Naive B cell (primary cell): ENCODE data around the gene ATP1A1. TPM values are rescaled to one million over a fixed set of nuclear protein-coding genes. Genes with fewer than 3 reads are reported as not detected.

ENCODE experiments used
- ATAC-seq, 2 donors: fragments of 150-1000 bp; cut with Tn5 transposase; 2 replicates each; pipeline ENCODE4 v1.10.0; 2021; ENCODE audit warnings: low read depth in 2 of 2, mild to moderate bottlenecking in 2 of 2, moderate library complexity in 2 of 2
- DNase-seq: peaks from one replicate; pipeline ENCODE4 v3.0.0; 2022
- H3K27ac Mint-ChIP-seq, 6 donors: one replicate each; pipeline ENCODE4 v1.8.0; 2020 to 2022; ENCODE audit warnings: mild to moderate bottlenecking in 6 of 6, mixed read lengths in 6 of 6, moderate library complexity in 5 of 6, inconsistent platforms in 2 of 6
- H3K27me3 Mint-ChIP-seq, 3 donors: one replicate each; pipeline ENCODE4 v1.8.0; 2021 to 2022; ENCODE audit warnings: mixed read lengths in 3 of 3, mild to moderate bottlenecking in 1 of 3
- H3K36me3 Mint-ChIP-seq, 2 donors: one replicate each; pipeline ENCODE4 v1.8.0; 2020 to 2022; ENCODE audit warnings: mixed read lengths in 2 of 2, inconsistent platforms in 1 of 2, mild to moderate bottlenecking in 1 of 2
- H3K4me1 Mint-ChIP-seq, 3 donors: one replicate each; pipeline ENCODE4 v1.8.0; 2020 to 2022; ENCODE audit warnings: mixed read lengths in 3 of 3, inconsistent platforms in 1 of 3, mild to moderate bottlenecking in 1 of 3, moderate library complexity in 1 of 3
- H3K4me3 Mint-ChIP-seq, 8 donors: one replicate each; pipeline ENCODE4 v1.8.0; 2020 to 2022; ENCODE audit warnings: mild to moderate bottlenecking in 8 of 8, mixed read lengths in 8 of 8, moderate library complexity in 8 of 8, inconsistent platforms in 2 of 8
- H3K9me3 Mint-ChIP-seq, 7 donors: one replicate each; pipeline ENCODE4 v1.8.0; 2020 to 2022; ENCODE audit warnings: mixed read lengths in 7 of 7, mild to moderate bottlenecking in 5 of 7, inconsistent platforms in 2 of 7, moderate library complexity in 1 of 7
- polyA plus RNA-seq, 6 donors: library from polyadenylated mRNA; unstranded; fragments of 300-500 nt; fragmentation: Illumina TruSeq; gene quantifications; one replicate each; pipeline ENCODE4 v1.2.3, GENCODE V29; 2021; ENCODE audit warnings: low read depth in 6 of 6

ATP1A1 gene
- polyA plus RNA-seq, 6 donors from 2014 or later, result 6.9 to 13.1 (median 10.2) TPM

- Mint-ChIP-seq H3K9me3 (peaks cover 0 to 2% (median 0%) of the 10 kb centered on the region in 7 donors), H3K4me1 (peaks cover 0 to 7% (median 4%) of the 10 kb centered on the region in 3 donors)
These were observed 39.7 kb upstream of the ATP1A1 start for GRCh38 chr1:116333171-116334014.

DNA sequence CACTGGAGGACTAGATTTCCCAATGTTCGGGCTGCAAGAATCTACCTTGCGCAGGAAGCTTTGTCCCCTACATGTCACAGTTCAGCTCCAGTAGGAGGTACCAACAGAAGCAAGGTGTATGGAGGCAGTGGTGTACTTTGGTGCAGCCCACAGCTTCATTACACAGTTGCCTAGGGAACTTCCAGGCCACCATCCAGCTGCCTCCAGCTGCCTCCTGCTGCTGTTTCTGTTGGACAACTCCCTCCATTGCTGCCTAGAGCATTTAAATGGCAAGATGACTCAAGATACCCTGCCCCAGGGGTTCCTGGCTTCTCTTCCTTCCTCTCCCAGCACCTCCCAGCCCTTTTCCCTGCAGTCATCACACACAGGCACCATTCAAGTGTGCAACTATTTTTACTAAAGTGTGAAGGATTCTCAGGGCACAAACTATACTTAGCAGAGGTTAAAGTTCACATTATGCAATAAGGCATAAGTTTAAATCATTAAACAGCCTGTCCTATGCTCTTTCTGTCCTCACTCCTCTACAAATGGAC lies 39.0 kb upstream of the ATP1A1 start:
- peaks cover 0 to 2% (median 0%) of the 10 kb centered on the region in 7 donors for H3K9me3 Mint-ChIP-seq
- H3K4me3 Mint-ChIP-seq, result no peak overlapping the region
- peak overlapping the region in 1 of 6 donors; percentile 47 for H3K27ac Mint-ChIP-seq
- H3K36me3 Mint-ChIP-seq, result no peaks in the 10 kb centered on the region
- ATAC-seq (no peak), DNase-seq (no peak)
- H3K27me3 Mint-ChIP-seq, result peaks cover 22 to 46% (median 44%) of the 10 kb centered on the region in 3 donors
- H3K4me1 Mint-ChIP-seq, result peaks cover 0 to 7% (median 4%) of the 10 kb centered on the region in 3 donors

More at GRCh38 chr1:116333171-116334014, 39.7 kb upstream of the ATP1A1 start:
- Mint-ChIP-seq H3K36me3 (no peaks in the 10 kb centered on the region), H3K27ac (peak overlapping the region in 1 of 6 donors; percentile 47), H3K27me3 (peaks cover 19 to 44% (median 43%) of the 10 kb centered on the region in 3 donors), H3K4me3 (no peak overlapping the region)
- ATAC-seq, result no peak
- no peak for DNase-seq

- ATAC-seq (no peak), DNase-seq (no peak)
- H3K4me3 Mint-ChIP-seq, result no peak overlapping the region
- peaks cover 25 to 56% (median 44%) of the 10 kb centered on the region in 3 donors for H3K27me3 Mint-ChIP-seq
- no peaks in the 10 kb centered on the region for H3K36me3 Mint-ChIP-seq
- H3K9me3 Mint-ChIP-seq, result peaks cover 0 to 2% (median 0%) of the 10 kb centered on the region in 7 donors
- H3K4me1 Mint-ChIP-seq, result peaks cover 0 to 2% (median 0%) of the 10 kb centered on the region in 3 donors
- no peak overlapping the region for H3K27ac Mint-ChIP-seq
These were observed 38.0 kb upstream of the ATP1A1 start for GRCh38 chr1:116334868-116335635.

GRCh38 chr1:116335850-116336624 lies 37.0 kb upstream of the ATP1A1 start:
- H3K4me3 Mint-ChIP-seq, result no peak overlapping the region
- ATAC-seq (no peak), DNase-seq (no peak)
- H3K4me1 Mint-ChIP-seq, result no peaks in the 10 kb centered on the region
- no peaks in the 10 kb centered on the region for H3K36me3 Mint-ChIP-seq
- H3K27ac Mint-ChIP-seq, result no peak overlapping the region
- H3K27me3 Mint-ChIP-seq, result peaks cover 25 to 62% (median 50%) of the 10 kb centered on the region in 3 donors
- peaks cover 0 to 2% (median 0%) of the 10 kb centered on the region in 7 donors for H3K9me3 Mint-ChIP-seq

- DNase-seq (no peak), ATAC-seq (no peak)
- Mint-ChIP-seq H3K27ac (no peak overlapping the region), H3K9me3 (peaks cover 0 to 2% (median 0%) of the 10 kb centered on the region in 7 donors), H3K4me3 (no peak overlapping the region), H3K36me3 (no peaks in the 10 kb centered on the region), H3K27me3 (peaks cover 33 to 62% (median 50%) of the 10 kb centered on the region in 3 donors), H3K4me1 (no peaks in the 10 kb centered on the region)
These were observed 35.6 kb upstream of the ATP1A1 start for GRCh38 chr1:116337398-116337797.

DNA sequence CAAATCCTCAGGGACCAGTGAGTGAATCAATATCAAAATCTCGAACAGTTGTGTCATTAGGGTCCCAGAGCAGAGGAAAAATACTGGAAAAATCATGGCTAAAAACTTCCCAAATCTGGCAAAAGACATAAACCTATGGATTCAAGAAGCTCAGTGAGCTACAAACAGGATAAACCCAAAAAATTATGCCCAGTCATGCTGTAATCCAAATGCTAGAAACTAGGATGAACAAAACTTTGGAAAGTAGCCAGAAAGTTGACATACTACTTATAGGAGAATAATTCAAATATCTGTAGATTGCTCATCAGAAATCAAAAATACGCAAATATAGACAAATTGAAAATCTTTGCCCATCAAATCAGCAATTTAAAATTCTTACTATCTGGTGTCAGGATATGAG lies 34.6 kb upstream of the ATP1A1 start:
- Mint-ChIP-seq H3K4me3 (no peak overlapping the region), H3K36me3 (no peaks in the 10 kb centered on the region), H3K9me3 (peaks cover 0 to 2% (median 0%) of the 10 kb centered on the region in 7 donors), H3K27ac (no peak overlapping the region), H3K27me3 (peaks cover 33 to 62% (median 56%) of the 10 kb centered on the region in 3 donors), H3K4me1 (no peaks in the 10 kb centered on the region)
- no peak for DNase-seq
- no peak for ATAC-seq

GRCh38 chr1:116340506-116341231 lies 32.4 kb upstream of the ATP1A1 start:
- Mint-ChIP-seq H3K27ac (no peak overlapping the region), H3K9me3 (peaks cover 0 to 2% (median 0%) of the 10 kb centered on the region in 7 donors), H3K4me1 (no peaks in the 10 kb centered on the region), H3K4me3 (no peak overlapping the region), H3K36me3 (no peaks in the 10 kb centered on the region), H3K27me3 (peaks cover 45 to 55% (median 51%) of the 10 kb centered on the region in 3 donors)
- DNase-seq, result no peak
- ATAC-seq, result no peak

DNA sequence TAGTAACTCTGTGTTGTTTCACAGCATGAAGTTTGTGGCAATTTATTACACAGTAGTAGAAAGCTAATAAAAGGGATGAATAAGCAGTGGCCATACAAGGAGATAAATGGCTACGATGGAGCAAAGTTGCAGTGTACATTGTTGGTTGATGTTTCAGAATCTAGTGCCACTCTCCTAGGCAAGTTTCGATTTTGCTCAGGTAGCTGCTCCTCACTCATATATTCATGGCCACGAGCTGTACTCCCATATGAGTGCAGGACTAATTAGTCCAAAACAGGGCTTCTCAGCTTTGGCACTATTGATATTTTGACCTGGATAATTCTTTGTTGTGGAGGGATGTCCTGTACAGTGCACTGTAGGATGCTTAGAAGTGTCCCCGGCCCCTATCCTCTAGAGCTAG lies 30.0 kb upstream of the ATP1A1 start:
- H3K27me3 Mint-ChIP-seq, result peaks cover 36 to 52% (median 45%) of the 10 kb centered on the region in 3 donors
- H3K36me3 Mint-ChIP-seq, result peaks cover 0 to 1% of the 10 kb centered on the region in 2 donors
- no peak overlapping the region for H3K4me3 Mint-ChIP-seq
- DNase-seq, result no peak
- peaks cover 0 to 4% (median 0%) of the 10 kb centered on the region in 7 donors for H3K9me3 Mint-ChIP-seq
- ATAC-seq, result no peak
- H3K4me1 Mint-ChIP-seq, result no peaks in the 10 kb centered on the region
- no peak overlapping the region for H3K27ac Mint-ChIP-seq

DNA sequence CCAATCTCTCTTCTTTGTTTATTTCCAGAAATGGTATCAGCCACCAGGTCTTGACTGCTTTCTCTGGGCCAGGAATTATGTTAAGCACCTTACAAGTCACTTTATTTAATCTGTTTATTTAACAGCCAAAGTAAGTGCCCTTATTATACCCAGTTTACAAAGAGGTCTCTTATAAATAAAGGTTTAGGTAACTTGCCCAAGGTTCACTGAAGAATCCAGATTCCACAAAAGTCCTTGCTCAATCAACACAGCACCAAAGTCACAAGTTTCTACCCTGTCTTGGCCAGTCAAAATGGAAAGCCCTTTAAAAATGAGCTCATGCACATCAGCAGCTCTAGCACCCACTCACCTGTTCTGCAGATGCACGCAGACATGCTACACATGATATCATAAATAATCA lies 28.0 kb upstream of the ATP1A1 start:
- H3K27me3 Mint-ChIP-seq, result peaks cover 30 to 61% (median 40%) of the 10 kb centered on the region in 3 donors
- H3K9me3 Mint-ChIP-seq, result peaks cover 0 to 9% (median 0%) of the 10 kb centered on the region in 7 donors
- no peak for ATAC-seq
- H3K4me1 Mint-ChIP-seq, result no peaks in the 10 kb centered on the region
- H3K27ac Mint-ChIP-seq, result no peak overlapping the region
- no peak for DNase-seq
- no peak overlapping the region for H3K4me3 Mint-ChIP-seq
- peaks cover 7% of the 10 kb centered on the region in 2 donors for H3K36me3 Mint-ChIP-seq

DNA sequence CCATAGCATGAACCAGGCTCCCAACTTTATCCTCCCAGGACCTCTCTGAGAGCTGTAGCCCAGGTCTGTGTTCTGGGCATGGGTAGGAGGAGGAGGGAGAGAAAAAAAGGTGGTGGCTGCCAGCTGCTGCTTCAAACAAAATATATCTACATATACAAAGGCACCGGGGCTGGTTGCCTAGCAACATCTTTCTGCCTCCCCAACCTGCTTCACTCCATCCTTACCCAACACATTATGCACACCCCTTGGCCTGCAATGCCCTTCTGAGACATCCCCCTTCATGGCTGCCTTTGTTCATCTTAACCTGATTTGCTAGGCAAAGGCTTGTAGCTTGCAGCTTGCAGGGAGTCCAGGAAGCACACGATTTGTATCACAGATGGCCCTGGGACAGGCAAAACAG lies 27.2 kb upstream of the ATP1A1 start:
- no peaks in the 10 kb centered on the region for H3K4me1 Mint-ChIP-seq
- peaks cover 7% of the 10 kb centered on the region in 2 donors for H3K36me3 Mint-ChIP-seq
- H3K27me3 Mint-ChIP-seq, result peaks cover 33 to 55% (median 33%) of the 10 kb centered on the region in 3 donors
- peaks cover 0 to 9% (median 0%) of the 10 kb centered on the region in 7 donors for H3K9me3 Mint-ChIP-seq
- no peak overlapping the region for H3K27ac Mint-ChIP-seq
- DNase-seq (no peak), ATAC-seq (no peak)
- no peak overlapping the region for H3K4me3 Mint-ChIP-seq

GRCh38 chr1:116346943-116347673 lies 25.9 kb upstream of the ATP1A1 start:
- no peak for ATAC-seq
- Mint-ChIP-seq H3K27me3 (peaks cover 29 to 55% (median 33%) of the 10 kb centered on the region in 3 donors), H3K9me3 (peaks cover 0 to 9% (median 0%) of the 10 kb centered on the region in 7 donors), H3K27ac (no peak overlapping the region), H3K36me3 (peaks cover 7% of the 10 kb centered on the region in 2 donors), H3K4me1 (no peaks in the 10 kb centered on the region), H3K4me3 (no peak overlapping the region)
- no peak for DNase-seq

GRCh38 chr1:116347696-116348095 lies 25.3 kb upstream of the ATP1A1 start:
- H3K9me3 Mint-ChIP-seq, result peaks cover 0 to 9% (median 0%) of the 10 kb centered on the region in 7 donors
- H3K27me3 Mint-ChIP-seq, result peaks cover 25 to 55% (median 33%) of the 10 kb centered on the region in 3 donors
- no peak overlapping the region for H3K4me3 Mint-ChIP-seq
- H3K4me1 Mint-ChIP-seq, result no peaks in the 10 kb centered on the region
- peaks cover 7% of the 10 kb centered on the region in 2 donors for H3K36me3 Mint-ChIP-seq
- DNase-seq (no peak), ATAC-seq (no peak)
- no peak overlapping the region for H3K27ac Mint-ChIP-seq
